Stimulated activated naive CD4-positive, alpha-beta T cell treated with Interleukin-2 at 50 U/mL for 16 hours (primary cell): ENCODE measurements around the gene VPS11.
A peak's percentile ranks its signal among the peaks of the same experiment; 100 is the strongest.

Experiments used
- DNase-seq: peaks from one replicate; lab custom pipeline; 2025; lab: John Stamatoyannopoulos, UW

The VPS11 gene

DNA sequence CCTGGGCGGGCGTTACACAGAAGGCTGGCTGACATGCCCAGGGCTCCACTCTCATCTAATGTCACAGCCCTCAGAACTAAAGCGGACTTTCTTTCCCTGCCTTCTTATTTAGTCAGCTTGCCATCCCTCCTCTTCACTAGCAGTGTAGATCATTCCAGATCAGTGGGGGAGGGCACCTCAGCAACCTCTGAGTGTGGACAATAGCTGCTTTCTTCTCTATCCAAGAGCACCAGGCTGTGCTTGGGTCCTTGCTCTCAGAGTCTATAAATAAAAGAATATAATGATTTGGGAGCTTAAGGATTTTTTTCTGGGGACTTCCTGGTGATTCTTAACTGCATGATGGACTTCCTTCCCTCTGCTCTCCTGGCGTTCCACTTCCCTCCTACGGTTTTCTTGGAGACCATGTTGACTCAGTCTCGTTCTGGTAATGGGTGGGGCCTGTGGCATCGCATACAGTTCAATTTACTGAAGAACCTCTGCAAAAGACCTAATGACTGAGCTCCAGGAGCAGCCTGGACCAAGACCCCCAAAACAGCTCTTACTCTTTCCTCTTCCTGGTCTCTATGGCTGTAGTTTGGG lies 14.2 kb downstream of the VPS11 start:
- no peak for DNase-seq

DNA sequence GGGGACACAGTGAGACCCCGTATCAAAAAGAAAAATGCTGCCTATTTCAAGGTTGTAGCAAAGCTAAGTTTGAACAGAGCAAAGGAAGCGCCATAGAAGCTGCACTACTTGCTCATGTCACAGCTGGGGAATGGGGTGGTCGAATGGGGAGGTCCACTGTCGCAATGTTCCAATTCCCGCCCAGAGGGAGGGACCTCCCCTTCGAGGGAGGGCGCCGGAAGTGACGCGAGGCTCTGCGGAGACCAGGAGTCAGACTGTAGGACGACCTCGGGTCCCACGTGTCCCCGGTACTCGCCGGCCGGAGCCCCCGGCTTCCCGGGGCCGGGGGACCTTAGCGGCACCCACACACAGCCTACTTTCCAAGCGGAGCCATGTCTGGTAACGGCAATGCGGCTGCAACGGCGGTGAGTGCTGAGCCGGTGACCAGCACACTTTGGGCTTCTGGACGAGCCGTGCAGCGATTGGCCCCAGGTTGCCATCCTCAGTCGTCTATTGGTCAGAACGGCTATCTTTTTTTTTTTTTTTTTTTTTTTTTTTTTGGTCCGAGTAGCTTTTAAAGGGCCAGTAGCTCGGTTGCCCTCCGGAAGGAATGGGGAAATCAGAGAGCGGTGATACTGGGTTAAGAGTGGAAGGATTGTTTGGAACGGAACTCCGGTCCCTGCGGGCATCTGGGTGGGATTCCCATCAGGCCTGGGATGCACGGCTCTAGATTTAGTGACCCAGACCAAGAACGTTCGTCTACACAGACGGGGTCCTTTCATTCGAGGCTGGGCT lies 17.2 kb downstream of the VPS11 start, which contains the start of gene HMBS:
Gene HMBS (plus strand): TSS at position 219 of the 774 bp plus-strand sequence. CDS start 153 bp downstream, at position 372.
- peak; percentile 83 for DNase-seq

DNA sequence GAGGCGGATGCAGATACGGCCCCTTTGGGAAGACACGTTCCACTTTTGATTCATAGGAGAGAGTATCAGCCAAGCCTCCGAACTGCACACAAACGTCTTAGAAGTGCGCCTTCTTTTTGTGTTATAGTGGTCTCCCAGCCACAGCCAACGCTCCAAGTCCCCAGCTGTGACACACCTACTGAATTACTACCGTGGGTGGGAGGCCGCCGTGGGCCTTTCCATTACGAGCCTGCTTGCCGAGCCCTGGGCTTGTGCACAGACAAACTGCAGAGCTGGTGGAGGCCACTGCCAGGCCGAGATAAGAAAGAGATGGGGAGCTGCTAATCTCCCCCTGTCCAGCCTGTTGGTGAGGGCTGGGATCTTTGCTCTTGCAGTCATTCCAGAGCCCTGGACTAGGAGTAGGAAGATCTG lies 17.8 kb downstream of the VPS11 start:
- peak; percentile 37 for DNase-seq

DNA sequence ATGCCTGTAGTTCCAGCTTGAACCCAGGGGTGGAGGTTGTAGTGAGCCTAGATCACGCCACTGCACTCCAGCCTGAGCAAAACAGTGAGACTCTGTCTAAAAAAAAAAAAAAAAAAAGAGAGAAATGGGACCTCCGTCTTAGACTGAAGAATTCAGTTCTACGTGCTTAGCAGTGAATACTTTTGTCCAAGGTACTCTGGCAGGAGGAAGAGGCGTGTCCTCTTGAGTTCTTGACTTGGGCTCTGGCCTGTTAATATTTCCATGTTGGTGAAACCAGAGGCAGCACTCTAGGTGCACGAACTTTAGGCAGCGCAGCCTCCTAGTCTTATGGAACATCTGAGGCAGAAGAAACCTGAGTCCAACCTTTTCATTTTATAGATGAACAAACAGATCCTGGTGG lies 19.5 kb downstream of the VPS11 start:
- no peak for DNase-seq

DNA sequence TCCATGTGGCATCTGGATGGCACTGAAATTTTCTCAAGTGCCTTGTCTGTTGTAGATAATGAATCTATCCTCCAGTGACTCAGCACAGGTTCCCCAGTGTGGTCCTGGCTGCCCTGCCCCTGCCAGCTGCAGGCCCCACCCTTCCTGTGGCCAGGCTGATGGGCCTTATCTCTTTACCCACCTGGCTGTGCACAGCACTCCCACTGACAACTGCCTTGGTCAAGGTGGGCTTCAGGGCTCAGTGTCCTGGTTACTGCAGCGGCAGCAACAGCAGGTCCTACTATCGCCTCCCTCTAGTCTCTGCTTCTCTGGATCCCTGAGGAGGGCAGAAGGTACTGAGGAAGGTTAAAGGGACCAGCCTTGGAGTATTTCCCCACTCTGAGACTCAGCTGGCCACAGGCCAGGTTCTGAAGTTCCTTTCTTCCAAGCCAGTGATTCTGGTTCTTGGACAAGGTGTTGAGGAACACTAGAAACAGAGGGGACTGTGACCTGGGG lies 20.2 kb downstream of the VPS11 start:
- no peak for DNase-seq

DNA sequence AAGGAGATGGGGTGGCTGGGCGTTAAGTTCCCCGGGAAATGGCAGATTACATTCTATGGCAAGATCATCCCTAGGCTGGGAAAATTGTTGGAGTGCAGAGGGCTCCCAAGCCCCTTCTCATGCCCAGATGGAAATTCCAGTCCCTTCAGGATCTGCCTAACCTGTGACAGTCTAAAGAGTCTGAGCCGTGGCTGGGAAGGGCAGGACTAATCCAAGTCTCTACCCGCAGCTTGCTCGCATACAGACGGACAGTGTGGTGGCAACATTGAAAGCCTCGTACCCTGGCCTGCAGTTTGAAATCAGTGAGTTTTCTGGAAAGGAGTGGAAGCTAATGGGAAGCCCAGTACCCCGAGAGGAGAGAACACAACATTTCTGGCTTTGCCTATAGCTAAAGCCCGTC lies 20.8 kb downstream of the VPS11 start:
- no peak for DNase-seq

DNA sequence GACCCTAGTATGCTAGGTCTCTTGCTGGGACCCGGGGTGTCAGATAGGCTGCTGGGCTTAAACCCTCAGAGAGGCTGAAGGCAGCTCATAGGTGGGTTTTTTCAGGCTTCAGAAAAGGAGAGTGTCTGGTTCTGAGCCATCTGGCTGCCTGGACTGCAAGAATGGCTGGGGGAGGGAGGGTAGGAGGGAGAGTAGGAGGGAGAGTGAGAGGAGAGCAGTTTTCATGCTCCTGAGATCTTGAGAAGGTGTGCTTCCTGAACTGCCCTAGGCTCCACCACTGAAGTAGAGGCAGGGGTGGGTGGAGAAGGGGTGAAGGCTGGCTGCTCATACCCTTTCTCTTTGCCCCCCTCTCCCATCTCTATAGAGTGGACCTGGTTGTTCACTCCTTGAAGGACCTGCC lies 21.7 kb downstream of the VPS11 start:
- DNase-seq: no peak

DNA sequence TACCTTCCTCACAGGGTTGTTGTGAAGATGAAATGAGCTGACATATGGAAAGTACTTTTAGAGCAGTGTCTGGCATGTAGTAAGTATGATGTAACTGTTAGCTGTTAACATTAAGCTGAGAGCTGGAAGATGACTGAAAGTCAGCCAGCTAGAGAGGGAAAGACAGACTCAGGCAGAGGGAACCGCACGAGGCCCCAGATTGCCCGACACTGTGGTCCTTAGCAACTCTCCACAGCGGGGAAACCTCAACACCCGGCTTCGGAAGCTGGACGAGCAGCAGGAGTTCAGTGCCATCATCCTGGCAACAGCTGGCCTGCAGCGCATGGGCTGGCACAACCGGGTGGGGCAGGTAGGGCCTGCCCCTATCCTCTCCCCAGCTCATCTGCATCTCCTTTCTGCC lies 23.6 kb downstream of the VPS11 start:
- DNase-seq: no peak

DNA sequence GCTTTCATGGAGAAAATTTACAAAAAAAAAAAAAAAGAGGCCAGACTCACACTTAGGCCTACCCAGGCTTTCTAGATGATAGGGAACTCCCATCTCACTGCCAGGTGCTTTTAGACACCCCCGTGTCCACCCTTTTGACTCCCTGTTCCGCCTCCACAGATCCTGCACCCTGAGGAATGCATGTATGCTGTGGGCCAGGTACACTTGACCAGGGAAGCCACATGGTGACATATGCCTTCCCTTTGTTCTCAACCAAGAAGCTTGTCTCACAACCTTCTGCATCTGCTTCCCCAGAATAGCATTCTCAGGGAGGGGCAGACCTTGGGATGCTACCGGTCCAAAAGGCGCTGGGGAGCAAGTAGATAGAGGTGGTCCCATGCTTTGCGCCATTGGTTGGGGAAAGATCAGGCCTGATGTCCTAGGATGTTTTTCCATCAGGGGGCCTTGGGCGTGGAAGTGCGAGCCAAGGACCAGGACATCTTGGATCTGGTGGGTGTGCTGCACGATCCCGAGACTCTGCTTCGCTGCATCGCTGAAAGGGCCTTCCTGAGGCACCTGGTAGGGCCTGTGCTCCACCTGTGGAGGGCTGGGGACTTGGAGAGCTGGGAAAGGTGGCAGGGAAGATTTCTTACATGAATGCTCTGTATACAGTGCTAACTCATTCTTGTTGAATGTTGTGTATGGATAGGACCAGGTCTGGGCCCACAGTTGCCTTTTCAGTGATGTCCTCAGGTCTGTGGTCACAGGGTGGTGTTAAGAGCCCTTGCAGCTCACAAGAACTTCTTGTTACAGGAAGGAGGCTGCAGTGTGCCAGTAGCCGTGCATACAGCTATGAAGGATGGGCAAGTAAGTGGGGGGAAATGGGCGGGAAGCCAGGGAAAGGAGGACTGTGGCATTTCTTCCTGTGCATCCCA lies 24.6 kb downstream of the VPS11 start:
- DNase-seq: no peak

DNA sequence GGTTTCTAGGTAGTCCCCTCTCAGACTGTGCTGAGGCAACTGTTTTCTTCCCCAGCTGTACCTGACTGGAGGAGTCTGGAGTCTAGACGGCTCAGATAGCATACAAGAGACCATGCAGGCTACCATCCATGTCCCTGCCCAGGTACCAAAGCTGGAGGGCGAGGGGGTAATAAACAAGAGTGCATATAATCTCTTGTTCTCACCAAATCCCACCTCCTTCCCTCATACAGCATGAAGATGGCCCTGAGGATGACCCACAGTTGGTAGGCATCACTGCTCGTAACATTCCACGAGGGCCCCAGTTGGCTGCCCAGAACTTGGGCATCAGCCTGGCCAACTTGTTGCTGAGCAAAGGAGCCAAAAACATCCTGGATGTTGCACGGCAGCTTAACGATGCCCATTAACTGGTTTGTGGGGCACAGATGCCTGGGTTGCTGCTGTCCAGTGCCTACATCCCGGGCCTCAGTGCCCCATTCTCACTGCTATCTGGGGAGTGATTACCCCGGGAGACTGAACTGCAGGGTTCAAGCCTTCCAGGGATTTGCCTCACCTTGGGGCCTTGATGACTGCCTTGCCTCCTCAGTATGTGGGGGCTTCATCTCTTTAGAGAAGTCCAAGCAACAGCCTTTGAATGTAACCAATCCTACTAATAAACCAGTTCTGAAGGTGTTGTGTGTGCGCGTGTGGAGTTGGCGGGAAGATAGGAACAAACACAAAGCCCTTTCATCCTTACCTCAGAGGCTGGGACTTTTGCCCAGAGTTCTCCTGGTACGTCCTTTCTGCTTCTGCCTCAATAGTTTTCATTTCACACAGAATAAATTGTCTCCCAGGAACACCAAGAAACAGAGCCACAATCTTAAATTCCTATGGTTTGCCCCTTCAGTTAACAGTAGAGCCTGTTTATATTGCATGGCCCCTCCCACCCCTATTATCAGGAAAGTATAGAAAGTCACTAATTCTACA lies 25.5 kb downstream of the VPS11 start:
- no peak for DNase-seq

DNA sequence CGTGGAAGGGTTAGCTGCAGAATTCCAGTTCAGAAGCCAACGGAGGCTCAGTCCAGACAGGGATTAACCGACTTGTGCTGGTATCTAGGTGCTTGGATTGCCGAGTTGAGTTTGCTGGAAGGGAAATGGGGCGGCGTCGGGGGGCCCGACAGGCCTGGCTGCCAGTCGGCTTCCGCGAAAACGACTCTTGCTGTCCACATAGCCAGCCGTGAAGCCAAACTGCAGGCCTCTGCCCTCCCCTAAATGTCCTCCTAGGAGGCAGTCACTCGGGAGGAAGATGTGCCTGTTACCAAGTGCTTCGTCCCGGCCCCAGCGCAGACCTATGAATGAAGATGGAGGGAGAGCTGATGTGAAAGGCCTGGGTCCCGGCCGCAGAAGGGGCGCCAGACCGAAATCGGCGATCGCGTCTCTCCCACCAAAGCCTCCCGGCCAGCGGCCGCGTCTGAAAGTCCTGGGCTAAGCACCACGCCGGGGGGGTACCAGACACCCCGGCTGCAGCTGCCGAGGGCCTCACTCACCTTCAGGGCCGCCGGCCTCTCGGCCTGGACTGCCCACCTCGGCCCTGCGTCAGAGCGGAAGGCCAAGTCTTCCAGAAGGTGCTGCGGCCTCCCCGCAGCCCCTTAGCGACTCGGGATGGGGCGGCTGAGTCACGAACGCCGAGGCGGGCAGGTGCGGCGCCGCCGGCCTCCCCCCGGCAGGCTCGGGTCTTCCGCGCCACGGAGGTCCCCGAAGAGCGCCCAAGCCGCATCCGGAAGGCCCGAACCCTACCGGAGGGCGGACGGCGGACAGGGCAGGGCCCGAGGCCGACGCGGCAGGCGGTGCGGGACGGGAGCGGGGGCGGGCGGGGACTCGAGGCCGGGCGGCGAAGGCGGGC lies 26.6 kb downstream of the VPS11 start:
- peak; percentile 44 for DNase-seq

DNA sequence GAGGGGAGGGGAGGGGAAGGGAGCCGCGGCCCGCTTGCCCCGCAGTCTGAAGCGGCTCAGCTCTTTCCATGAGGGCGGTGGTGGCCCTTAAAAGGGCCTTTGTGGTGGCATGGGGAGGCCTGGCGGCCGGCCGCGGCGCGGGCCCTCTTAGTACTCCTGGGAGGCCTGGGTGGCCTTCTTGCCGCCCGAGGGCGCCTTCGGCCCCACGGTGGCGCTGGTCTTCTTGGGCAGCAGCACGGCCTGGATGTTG lies 27.1 kb downstream of the VPS11 start:
- DNase-seq: no peak

DNA sequence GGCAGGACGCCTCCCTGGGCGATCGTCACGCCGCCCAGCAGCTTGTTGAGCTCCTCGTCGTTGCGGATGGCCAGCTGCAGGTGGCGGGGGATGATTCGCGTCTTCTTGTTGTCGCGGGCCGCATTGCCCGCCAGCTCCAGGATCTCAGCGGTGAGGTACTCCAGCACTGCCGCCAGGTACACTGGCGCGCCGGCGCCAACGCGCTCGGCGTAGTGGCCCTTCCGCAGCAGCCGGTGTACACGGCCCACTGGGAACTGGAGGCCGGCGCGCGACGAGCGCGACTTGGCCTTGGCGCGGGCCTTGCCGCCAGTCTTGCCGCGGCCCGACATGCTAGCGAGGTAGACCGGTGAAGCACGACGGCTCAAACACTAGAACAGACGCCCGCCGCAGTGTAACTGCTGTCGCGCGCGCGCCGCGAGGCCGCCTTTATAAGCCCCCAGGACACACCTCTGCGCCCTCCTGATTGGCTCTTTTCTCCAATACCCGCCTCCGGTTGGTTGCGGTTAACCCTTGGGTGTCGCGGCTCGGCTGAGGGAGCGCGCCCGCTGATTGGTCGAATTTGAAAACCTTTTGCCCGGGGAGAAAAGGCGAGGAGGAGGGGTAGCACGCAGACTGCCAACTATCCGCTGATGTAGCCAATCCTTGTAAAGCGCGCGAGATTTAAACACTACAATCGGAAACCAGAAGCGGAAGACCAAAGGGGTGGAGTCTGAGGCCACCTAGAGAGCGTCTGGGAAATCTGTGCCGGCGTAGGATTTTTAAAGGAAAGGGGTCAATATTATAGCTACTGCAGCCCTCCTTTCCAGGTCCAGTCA lies 27.7 kb downstream of the VPS11 start:
- DNase-seq: peak; percentile 99

DNA sequence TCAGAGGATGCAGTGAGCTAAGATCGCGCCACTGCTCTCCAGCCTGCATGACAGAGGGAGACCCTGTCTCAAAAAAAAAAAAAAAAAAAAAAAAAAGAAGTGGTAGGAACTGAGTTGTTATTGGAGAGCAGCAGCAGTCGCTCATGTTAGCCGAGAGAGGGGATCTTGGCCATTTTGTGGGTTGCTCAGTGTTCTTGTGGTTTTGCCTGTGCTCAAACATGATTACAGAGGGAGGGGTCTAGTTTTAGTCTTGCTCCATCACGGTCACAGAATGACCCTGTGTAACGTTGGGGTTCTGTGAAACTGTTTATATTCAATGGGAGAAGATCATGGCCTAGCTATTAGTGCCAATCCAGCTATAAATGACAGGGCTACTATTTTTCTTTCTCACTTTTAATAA lies 32.1 kb downstream of the VPS11 start:
- no peak for DNase-seq

DNA sequence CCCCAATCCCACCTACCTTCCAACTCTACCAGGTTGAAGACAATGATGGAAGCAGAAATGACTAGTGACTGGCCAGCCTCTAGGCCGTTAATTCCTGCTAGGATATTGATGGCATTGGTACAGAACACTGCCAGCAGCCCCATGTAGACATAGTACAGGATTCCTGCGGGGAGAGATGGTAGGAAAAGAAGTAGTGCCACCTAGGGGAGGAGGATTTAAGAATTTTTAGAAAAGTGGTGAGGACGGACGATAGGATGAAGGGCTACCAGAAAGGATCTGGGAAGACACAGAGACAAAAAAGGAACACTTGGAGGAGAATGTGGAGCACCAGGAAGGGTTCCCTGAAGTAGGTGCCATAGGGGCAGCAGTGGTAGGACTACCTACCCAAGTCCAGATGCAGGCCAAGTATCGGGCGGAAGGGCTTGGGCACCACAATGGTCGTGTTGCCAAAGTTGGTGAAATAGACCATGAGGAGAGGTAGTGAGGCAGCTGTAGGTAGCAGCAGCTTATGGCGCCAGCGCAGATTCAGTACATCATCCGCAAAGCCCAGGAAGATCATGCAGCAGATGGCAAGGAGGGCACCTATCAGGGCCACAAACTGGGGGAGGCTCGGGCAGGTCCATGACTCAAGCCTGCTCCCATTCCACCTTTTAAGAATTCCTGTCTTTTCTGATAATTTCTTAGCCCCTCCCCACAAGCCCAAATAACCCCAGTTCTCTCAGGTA lies 32.8 kb downstream of the VPS11 start:
- DNase-seq: no peak

DNA sequence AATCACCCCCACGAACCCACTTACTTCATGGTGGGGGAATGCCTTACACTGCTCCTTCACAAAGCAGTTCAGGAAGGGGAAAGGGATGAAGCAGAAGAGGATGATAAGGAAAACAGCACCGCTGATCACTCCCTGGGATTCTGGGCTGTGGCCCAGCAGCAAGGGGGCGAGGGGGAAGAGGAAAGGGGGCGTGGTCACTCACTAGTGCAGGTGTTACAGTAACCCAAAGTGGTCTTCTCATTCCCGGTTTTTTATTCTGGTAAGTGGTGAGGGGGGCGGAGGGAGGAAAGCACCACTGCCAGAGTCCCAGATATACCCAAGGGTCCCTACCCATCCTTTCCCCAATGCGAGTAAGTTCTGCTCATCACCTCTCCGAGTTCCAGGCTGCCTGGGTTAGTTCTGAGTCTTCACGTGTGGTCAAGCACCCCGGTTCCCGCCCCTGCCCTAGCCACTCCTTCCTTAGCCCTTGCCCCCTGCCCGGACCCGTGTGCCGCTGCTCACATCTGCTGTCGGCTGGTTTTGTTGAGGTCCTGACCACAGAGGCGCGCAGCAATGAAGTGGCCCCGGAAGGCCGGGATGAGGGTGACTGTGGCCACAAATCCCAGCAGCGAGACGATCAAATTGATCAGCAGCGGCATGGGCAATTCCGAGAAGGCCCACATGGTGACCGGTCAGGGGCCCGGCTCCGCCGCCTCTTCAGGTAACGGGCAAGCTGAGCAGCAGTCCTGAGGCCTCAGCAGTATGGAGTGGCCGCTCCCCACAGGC lies 33.6 kb downstream of the VPS11 start:
- DNase-seq: no peak

DNA sequence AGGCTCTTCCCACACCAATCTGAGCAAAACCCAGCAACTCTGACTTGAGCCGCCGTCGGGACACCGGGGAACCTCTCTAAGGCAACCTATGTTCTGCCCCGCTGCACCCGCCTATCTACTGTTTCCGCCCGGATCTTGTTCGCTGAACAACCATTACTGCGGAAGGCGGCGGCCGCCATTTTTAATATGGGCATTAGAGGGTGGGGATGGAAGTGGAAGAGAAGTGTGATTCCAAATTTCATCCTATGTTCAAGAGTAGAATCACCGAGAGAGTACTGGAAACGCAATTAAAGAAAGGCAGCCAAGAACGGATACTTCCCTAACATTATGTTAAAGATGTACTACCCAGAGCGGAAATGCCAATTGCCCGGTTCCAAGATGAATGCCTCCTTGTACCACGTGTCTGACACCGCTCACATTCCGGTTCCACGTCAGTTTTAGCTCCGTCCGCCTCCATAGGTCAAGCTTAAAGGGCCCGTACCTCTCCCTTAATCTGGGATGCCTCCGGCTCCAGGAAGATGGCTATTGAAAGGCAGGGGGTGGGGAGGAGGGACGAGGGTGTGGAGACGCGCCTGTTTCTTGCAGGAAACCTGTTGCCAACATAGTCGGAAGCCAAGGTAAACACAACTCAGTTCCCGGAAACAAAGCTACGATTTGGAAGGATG lies 34.3 kb downstream of the VPS11 start, which contains the start of gene DPAGT1:
Gene DPAGT1 (minus strand): TSS at position 95 of the 665 bp plus-strand sequence. CDS start 198 bp downstream, outside the sequence.
- peak; percentile 86 for DNase-seq
